Activated CD4-positive, alpha-beta T cell treated with anti-CD3 and anti-CD28 coated beads, Interleukin-2, Interleukin-6, amounts not matched to agents 100 ng/mL and 50 ng/mL, durations not matched to agents 16 hours and 8 hours (primary cell): ENCODE results near the gene KIN.
A peak's percentile ranks its signal among the peaks of the same experiment; 100 is the strongest.
"Not testable (repeated sequence)": the region's sequence is repeated elsewhere in the genome, so short reads cannot be mapped to it uniquely, and the experiment has no call there.

Experiments
- DNase-seq: peaks from one replicate; pipeline ENCODE4 v3.0.0-alpha.2; 2020

The KIN gene

GRCh38 chr10:7787857-7788638, at the start of gene KIN, which contains the start of gene ATP5F1C:
Gene KIN, minus strand, starts transcription at chr10:7787993. Its CDS starts 60 bp downstream, at chr10:7787933.
Gene ATP5F1C, plus strand, starts transcription at chr10:7788177. Its CDS starts 31 bp downstream, at chr10:7788208.
- peak; percentile 98 for DNase-seq

GRCh38 chr10:7836571-7836970, 48.8 kb upstream of the KIN start:
- no peak for DNase-seq

- DNase-seq: no peak
Observed at GRCh38 chr10:7834262-7834661, 46.5 kb upstream of the KIN start.

GRCh38 chr10:7833210-7833609, 45.4 kb upstream of the KIN start:
- DNase-seq: no peak

GRCh38 chr10:7832060-7832459, 44.3 kb upstream of the KIN start:
- DNase-seq: no peak

- no peak for DNase-seq
Observed at GRCh38 chr10:7829289-7829834, 41.6 kb upstream of the KIN start.

- no peak for DNase-seq
Observed at GRCh38 chr10:7826971-7827370, 39.2 kb upstream of the KIN start.

GRCh38 chr10:7824251-7824650, 36.5 kb upstream of the KIN start:
- no peak for DNase-seq

- peak; percentile 49 for DNase-seq
Observed at GRCh38 chr10:7819121-7819460, 31.3 kb upstream of the KIN start.

GRCh38 chr10:7818295-7819120, 30.7 kb upstream of the KIN start, which contains the start of gene TAF3:
Gene TAF3, plus strand, starts transcription at chr10:7818505. Its CDS starts 205 bp downstream, at chr10:7818710.
- DNase-seq: peak; percentile 94

- no peak for DNase-seq
Observed at GRCh38 chr10:7817984-7818294, 30.1 kb upstream of the KIN start.

GRCh38 chr10:7817576-7817975, 29.8 kb upstream of the KIN start:
- DNase-seq: no peak

- DNase-seq: no peak
Observed at GRCh38 chr10:7813481-7813880, 25.7 kb upstream of the KIN start.

GRCh38 chr10:7811743-7812142, 23.9 kb upstream of the KIN start:
- not testable (repeated sequence) for DNase-seq

GRCh38 chr10:7811000-7811399, 23.2 kb upstream of the KIN start:
- DNase-seq: no peak

GRCh38 chr10:7810443-7810842, 22.6 kb upstream of the KIN start:
- no peak for DNase-seq

GRCh38 chr10:7808686-7809267, 21.0 kb upstream of the KIN start:
- DNase-seq: no peak

GRCh38 chr10:7804741-7805140, 16.9 kb upstream of the KIN start:
- DNase-seq: no peak

GRCh38 chr10:7804216-7804615, 16.4 kb upstream of the KIN start:
- no peak for DNase-seq

- no peak for DNase-seq
Observed at GRCh38 chr10:7802606-7803005, 14.8 kb upstream of the KIN start.

- peak; percentile 55 for DNase-seq
Observed at GRCh38 chr10:7797582-7797981, 9.8 kb upstream of the KIN start.

GRCh38 chr10:7795605-7796004, 7.8 kb upstream of the KIN start:
- DNase-seq: no peak

GRCh38 chr10:7794251-7795026, 6.6 kb upstream of the KIN start:
- DNase-seq: no peak
